ENCODE measurements around the gene TMEM255B.
"Not testable (repeated sequence)": the region's sequence is repeated elsewhere in the genome, so short reads cannot be mapped to it uniquely, and the experiment has no call there.

Gene TMEM255B

GRCh38 chr13:113789167-113789566 is 30.1 kb downstream of the TMEM255B start:
- no peak for DNase-seq

- not testable (repeated sequence) for DNase-seq
These were observed 30.9 kb downstream of the TMEM255B start for GRCh38 chr13:113789931-113790330.

- DNase-seq = no peak
These were observed 32.2 kb downstream of the TMEM255B start for GRCh38 chr13:113791226-113791625.

- no peak for DNase-seq
These were observed 32.7 kb downstream of the TMEM255B start for GRCh38 chr13:113791761-113792160.

GRCh38 chr13:113792236-113792770 is 33.3 kb downstream of the TMEM255B start:
- DNase-seq = no peak

GRCh38 chr13:113792886-113793717 is 34.1 kb downstream of the TMEM255B start:
- DNase-seq = peak in 1 of 4 experiments; percentile 1

GRCh38 chr13:113793718-113794085 is 34.7 kb downstream of the TMEM255B start:
- no peak for DNase-seq

GRCh38 chr13:113794086-113794485 is 35.1 kb downstream of the TMEM255B start:
- no peak for DNase-seq

- DNase-seq = peak in 1 of 4 experiments; percentile 0
These were observed 35.7 kb downstream of the TMEM255B start for GRCh38 chr13:113794764-113795173.

GRCh38 chr13:113795362-113795761 is 36.3 kb downstream of the TMEM255B start:
- not testable (repeated sequence) for DNase-seq

GRCh38 chr13:113796211-113796963 is 37.4 kb downstream of the TMEM255B start:
- peak in 1 of 4 experiments; percentile 0 for DNase-seq

GRCh38 chr13:113796964-113797676 is 38.1 kb downstream of the TMEM255B start:
- peak in 1 of 4 experiments; percentile 1 for DNase-seq

- no peak for DNase-seq
These were observed 39.3 kb downstream of the TMEM255B start for GRCh38 chr13:113798200-113798811.

- DNase-seq = no peak
These were observed 41.5 kb downstream of the TMEM255B start for GRCh38 chr13:113800576-113800926.

- no peak for DNase-seq
These were observed 42.4 kb downstream of the TMEM255B start for GRCh38 chr13:113801289-113801961.

- peak in 2 of 4 experiments; percentile 10 to 24 for DNase-seq
These were observed 43.1 kb downstream of the TMEM255B start for GRCh38 chr13:113802090-113802531.

- DNase-seq = peak in 3 of 4 experiments; percentile 8 to 13 (median 11)
These were observed 43.7 kb downstream of the TMEM255B start for GRCh38 chr13:113802761-113803160.

- no peak for DNase-seq
These were observed 44.5 kb downstream of the TMEM255B start for GRCh38 chr13:113803409-113804016.

- no peak for DNase-seq
These were observed 45.1 kb downstream of the TMEM255B start for GRCh38 chr13:113804017-113804702.

GRCh38 chr13:113804703-113805430 is 45.8 kb downstream of the TMEM255B start:
- DNase-seq = no peak
